Stimulated activated CD8-positive, alpha-beta memory T cell treated with anti-CD3 and anti-CD28 coated beads, Interleukin-12 subunit alpha, Interleukin-12 subunit beta, amount 100 ng/mL, for 1 hour (primary cell): Measurements from ENCODE around the gene MYO18B.

Experiments used
- DNase-seq: peaks from one replicate; pipeline ENCODE4 v3.0.0-alpha.2; 2020; ENCODE audit warnings: low read depth

Gene MYO18B

GRCh38 chr22:25908212-25908611, 166.2 kb downstream of the MYO18B start:
- no peak for DNase-seq

GRCh38 chr22:25908755-25909154, 166.8 kb downstream of the MYO18B start:
- DNase-seq: no peak

GRCh38 chr22:25909614-25910387, 167.8 kb downstream of the MYO18B start:
- no peak for DNase-seq

- DNase-seq: no peak
Measured at GRCh38 chr22:25911243-25911972, 169.4 kb downstream of the MYO18B start.

- no peak for DNase-seq
Measured at GRCh38 chr22:25919452-25919851, 177.5 kb downstream of the MYO18B start.

GRCh38 chr22:25922141-25922540, 180.2 kb downstream of the MYO18B start:
- no peak for DNase-seq

GRCh38 chr22:25923914-25924313, 181.9 kb downstream of the MYO18B start:
- no peak for DNase-seq

- DNase-seq: no peak
Measured at GRCh38 chr22:25928038-25928437, 186.1 kb downstream of the MYO18B start.

- DNase-seq: no peak
Measured at GRCh38 chr22:25929321-25929878, 187.4 kb downstream of the MYO18B start.

- no peak for DNase-seq
Measured at GRCh38 chr22:25930083-25930482, 188.1 kb downstream of the MYO18B start.

- DNase-seq: no peak
Measured at GRCh38 chr22:25930788-25931310, 188.9 kb downstream of the MYO18B start.

- DNase-seq: no peak
Measured at GRCh38 chr22:25933158-25933788, 191.3 kb downstream of the MYO18B start.

- no peak for DNase-seq
Measured at GRCh38 chr22:25935266-25936058, 193.5 kb downstream of the MYO18B start.

GRCh38 chr22:25938151-25938550, 196.2 kb downstream of the MYO18B start:
- DNase-seq: no peak

- no peak for DNase-seq
Measured at GRCh38 chr22:25939384-25939783, 197.4 kb downstream of the MYO18B start.

GRCh38 chr22:25940479-25940878, 198.5 kb downstream of the MYO18B start:
- DNase-seq: no peak

- no peak for DNase-seq
Measured at GRCh38 chr22:25941365-25941960, 199.5 kb downstream of the MYO18B start.

GRCh38 chr22:25942115-25942855, 200.3 kb downstream of the MYO18B start:
- no peak for DNase-seq

GRCh38 chr22:25942856-25943411, 200.9 kb downstream of the MYO18B start:
- no peak for DNase-seq

GRCh38 chr22:25950111-25950510, 208.1 kb downstream of the MYO18B start:
- DNase-seq: no peak
